GM19193 (cell line): Measurements from ENCODE around the gene ZNF524.
A peak's percentile ranks its signal among the peaks of the same experiment; 100 is the strongest.

Experiments
- POLR2A ChIP-seq: IDR thresholded peaks from 4 replicates; pipeline ENCODE4 v1.6.1; 2011; ENCODE audit not compliant: insufficient read depth, insufficient read length; ENCODE audit errors: extremely low read depth

The ZNF524 gene

GRCh38 chr19:55605637-55606470 is 5.8 kb downstream of the ZNF524 start, which contains the start of gene ZNF865:
ZNF865 (plus strand) TSS chr19:55605647; CDS start chr19:55613619, 7,972 bp downstream.
- TF ChIP-seq POLR2A: peak; percentile 55

GRCh38 chr19:55606471-55606787 is 6.3 kb downstream of the ZNF524 start:
- TF ChIP-seq POLR2A: no peak

- TF ChIP-seq POLR2A: no peak
Measured at GRCh38 chr19:55606817-55607216, 6.7 kb downstream of the ZNF524 start.

- no peak for TF ChIP-seq POLR2A
Measured at GRCh38 chr19:55609326-55609725, 9.2 kb downstream of the ZNF524 start.

- TF ChIP-seq POLR2A: no peak
Measured at GRCh38 chr19:55611300-55611982, 11.4 kb downstream of the ZNF524 start.

- no peak for TF ChIP-seq POLR2A
Measured at GRCh38 chr19:55611983-55612645, 12.0 kb downstream of the ZNF524 start.

GRCh38 chr19:55613396-55613795 is 13.3 kb downstream of the ZNF524 start:
- TF ChIP-seq POLR2A: no peak

- TF ChIP-seq POLR2A: no peak
Measured at GRCh38 chr19:55613930-55614710, 14.0 kb downstream of the ZNF524 start.

- no peak for TF ChIP-seq POLR2A
Measured at GRCh38 chr19:55614711-55615542, 14.8 kb downstream of the ZNF524 start.

- TF ChIP-seq POLR2A: no peak
Measured at GRCh38 chr19:55615543-55616394, 15.7 kb downstream of the ZNF524 start.

GRCh38 chr19:55616395-55616875 is 16.3 kb downstream of the ZNF524 start:
- no peak for TF ChIP-seq POLR2A

GRCh38 chr19:55617426-55617825 is 17.3 kb downstream of the ZNF524 start:
- no peak for TF ChIP-seq POLR2A

- TF ChIP-seq POLR2A: no peak
Measured at GRCh38 chr19:55618426-55618825, 18.3 kb downstream of the ZNF524 start.
